Endothelial cell of umbilical vein (primary cell): ENCODE data around the gene PTPRH. TPM values are rescaled to one million over a fixed set of nuclear protein-coding genes. Genes with fewer than 3 reads are reported as not detected.

Experiments
- BruUV-seq: library from RNA; stranded (reverse); fragments of 400-500 nt; replicated peaks from 2 replicates; lab custom pipeline; 2021; lab: Mats Ljungman, UMichigan
- CTCF ChIA-PET: fragments of 300-600, 350-600 bp; sonication (Branson Sonifier 250); formaldehyde crosslinking; loops from one replicate; lab custom pipeline; 2021; ENCODE audit warnings: antibody characterized with exemption, inconsistent platforms; lab: Charles Lee
- POLR2A ChIA-PET: fragments of 300-600, 350-600 bp; sonication (Branson Sonifier 250); formaldehyde crosslinking; loops from one replicate; lab custom pipeline; 2021; ENCODE audit warnings: antibody characterized with exemption, inconsistent platforms; lab: Charles Lee
- DNase-seq: peaks from one replicate; pipeline ENCODE4 v3.0.0-alpha.2; 2011; ENCODE audit warnings: low read depth, low spot score
- FAIRE-seq: peaks from 2 replicates; lab custom pipeline; 2011; peaks lifted over from hg19 to GRCh38; lab: Jason Lieb, UNC
- H2AFZ ChIP-seq: 2 replicates; pipeline ENCODE4 v1.6.0; 2012; ENCODE audit warnings: low read depth, low read length, control low read depth, inconsistent platforms
- H3K27ac ChIP-seq: 2 replicates; pipeline ENCODE4 v1.5.1; 2011; ENCODE audit warnings: low read depth, mild to moderate bottlenecking, control low read depth, low read length, moderate library complexity; ENCODE audit not compliant: insufficient read depth
- H3K27me3 ChIP-seq, 2 experiments: 2 replicates each; pipeline versions ENCODE4 v1.6.0 to v1.6.1; 2011; ENCODE audit warnings: low read length in 2 of 2, mixed read lengths in 1 of 2; ENCODE audit not compliant: control insufficient read depth in 2 of 2, insufficient read depth in 2 of 2
- H3K36me3 ChIP-seq, 2 experiments: 2 replicates in 1 of 2; 3 replicates in 1 of 2; pipeline ENCODE4 v1.5.1; 2011; ENCODE audit warnings: low read length in 2 of 2, mild to moderate bottlenecking in 1 of 2, moderate library complexity in 1 of 2; ENCODE audit not compliant: control insufficient read depth in 2 of 2, insufficient read depth in 2 of 2; ENCODE audit errors: extremely low read depth in 1 of 2
- H3K4me1 ChIP-seq: 3 replicates; pipeline ENCODE4 v1.5.1; 2011; ENCODE audit warnings: mild to moderate bottlenecking, low read length; ENCODE audit not compliant: control insufficient read depth, insufficient read depth; ENCODE audit errors: extremely low read depth
- H3K4me2 ChIP-seq: 2 replicates; pipeline ENCODE4 v1.6.1; 2011; ENCODE audit warnings: low read length, control low read depth, mixed read lengths; ENCODE audit not compliant: insufficient read depth
- H3K4me3 ChIP-seq, 3 experiments: fragments of 200-600 bp in 1 of 3; sonication (generic), shearing (Covaris generic) in 1 of 3; replicated peaks in 1 of 3; 2 replicates each; pipeline ENCODE4 v1.5.1; 2011 to 2016; ENCODE audit warnings: control low read depth in 3 of 3, low read length in 3 of 3, mild to moderate bottlenecking in 2 of 3, inconsistent platforms in 1 of 3, low read depth in 1 of 3, moderate library complexity in 1 of 3; ENCODE audit not compliant: insufficient read depth in 1 of 3
- H3K79me2 ChIP-seq: 2 replicates; pipeline ENCODE4 v1.6.0; 2012; ENCODE audit warnings: low read length, inconsistent platforms; ENCODE audit not compliant: control insufficient read depth, insufficient read depth
- H3K9ac ChIP-seq: replicated peaks from 2 replicates; pipeline ENCODE3; 2011; ENCODE audit warnings: low read length, control low read depth; ENCODE audit not compliant: insufficient read depth; ENCODE audit errors: extremely low read depth
- H3K9me1 ChIP-seq: replicated peaks from 3 replicates; pipeline ENCODE4 v1.6.0; 2011; ENCODE audit warnings: mild to moderate bottlenecking, low read length; ENCODE audit not compliant: control insufficient read depth, insufficient read depth; ENCODE audit errors: extremely low read depth
- H3K9me3 ChIP-seq: replicated peaks from 2 replicates; pipeline ENCODE4 v1.5.1; 2012; ENCODE audit warnings: low read length, inconsistent platforms; ENCODE audit not compliant: control insufficient read depth, insufficient read depth
- H4K20me1 ChIP-seq: replicated peaks from 2 replicates; pipeline ENCODE3; 2011; ENCODE audit warnings: mild to moderate bottlenecking, low read length; ENCODE audit not compliant: control insufficient read depth, insufficient read depth; ENCODE audit errors: extremely low read depth
- EZH2 ChIP-seq: IDR thresholded peaks from 2 replicates; pipeline ENCODE4 v1.6.1; 2012; ENCODE audit warnings: borderline replicate concordance, low read depth, mild to moderate bottlenecking, moderate library complexity, low read length, inconsistent platforms; ENCODE audit not compliant: severe bottlenecking
- FOS ChIP-seq: IDR thresholded peaks from 2 replicates; pipeline ENCODE4 v1.6.1; 2011; ENCODE audit warnings: mild to moderate bottlenecking, low read length, moderate library complexity, borderline replicate concordance; ENCODE audit not compliant: insufficient read depth
- GATA2 ChIP-seq: IDR thresholded peaks from 2 replicates; pipeline ENCODE4 v1.7.0; 2011; ENCODE audit warnings: low read depth, mild to moderate bottlenecking, moderate library complexity, mixed read lengths, low read length; ENCODE audit not compliant: insufficient read length, insufficient read depth
- JUN ChIP-seq: IDR thresholded peaks from 2 replicates; pipeline ENCODE4 v1.6.1; 2011; ENCODE audit warnings: borderline replicate concordance, low read depth; ENCODE audit not compliant: insufficient read length, insufficient read depth
- MAX ChIP-seq: IDR thresholded peaks from 2 replicates; pipeline ENCODE4 v1.6.1; 2011; ENCODE audit not compliant: insufficient read depth, insufficient read length
- MYC ChIP-seq: IDR thresholded peaks from one replicate; pipeline ENCODE4 v1.6.1; 2011; ENCODE audit warnings: mild to moderate bottlenecking, low read depth, low read length
- POLR2A ChIP-seq: IDR thresholded peaks from 2 replicates; pipeline ENCODE4 v1.6.1; 2012; ENCODE audit warnings: low read depth, mild to moderate bottlenecking, control low read depth, low read length
- POLR2AphosphoS5 ChIP-seq: IDR thresholded peaks from 2 replicates; pipeline ENCODE4 v1.6.1; 2012; ENCODE audit warnings: low read depth, mild to moderate bottlenecking, control low read depth, low read length, moderate library complexity; ENCODE audit not compliant: insufficient read depth
- dilution Hi-C: fragments of 300-500 bp; cut with MboI; formaldehyde crosslinking; loops from one replicate; pipeline ENCODE4 v1.15.0; 2019; ENCODE audit warnings: low sequenced_read_pairs; ENCODE audit not compliant: extremely low pct_ligation_motif_present
- intact Hi-C: fragments of 100-400 bp; cut with micrococcal nuclease; formaldehyde crosslinking; loops from one replicate; pipeline ENCODE4 v1.10.0; 2022
- polyA plus RNA-seq, 4 experiments: library from polyadenylated mRNA; depleted of rRNA in 3 of 4; stranded (reverse) in 3 of 4; unstranded in 1 of 4; fragments of >200 nt; gene quantifications; 2 replicates each; pipeline versions ENCODE4 v1.2.1 to v1.2.3, GENCODE V29; 2011 to 2012; ENCODE audit warnings: missing spikeins in 1 of 4
- total RNA-seq: library from RNA; stranded (reverse); gene quantifications from 2 replicates; pipeline ENCODE4 v1.2.3, GENCODE V29; 2021
- TF ChIP-seq, protein P1 (sequence below), 2 donors: IDR thresholded peaks; 1 replicate in 1 of 2; 2 replicates in 1 of 2; pipeline ENCODE4 v1.5.1; 2011; ENCODE audit warnings: low read length in 2 of 2, mild to moderate bottlenecking in 2 of 2, moderate library complexity in 2 of 2, control low read depth in 1 of 2, inconsistent platforms in 1 of 2, low read depth in 1 of 2; ENCODE audit not compliant: insufficient read depth in 1 of 2; ENCODE audit errors: extremely low read depth in 1 of 2

The PTPRH gene
- total and polyA plus RNA-seq, 2 donors (not counting 3 experiments of a cell fraction or from before 2014, with no cell fraction given), result 0.14 to 1.00 TPM

DNA sequence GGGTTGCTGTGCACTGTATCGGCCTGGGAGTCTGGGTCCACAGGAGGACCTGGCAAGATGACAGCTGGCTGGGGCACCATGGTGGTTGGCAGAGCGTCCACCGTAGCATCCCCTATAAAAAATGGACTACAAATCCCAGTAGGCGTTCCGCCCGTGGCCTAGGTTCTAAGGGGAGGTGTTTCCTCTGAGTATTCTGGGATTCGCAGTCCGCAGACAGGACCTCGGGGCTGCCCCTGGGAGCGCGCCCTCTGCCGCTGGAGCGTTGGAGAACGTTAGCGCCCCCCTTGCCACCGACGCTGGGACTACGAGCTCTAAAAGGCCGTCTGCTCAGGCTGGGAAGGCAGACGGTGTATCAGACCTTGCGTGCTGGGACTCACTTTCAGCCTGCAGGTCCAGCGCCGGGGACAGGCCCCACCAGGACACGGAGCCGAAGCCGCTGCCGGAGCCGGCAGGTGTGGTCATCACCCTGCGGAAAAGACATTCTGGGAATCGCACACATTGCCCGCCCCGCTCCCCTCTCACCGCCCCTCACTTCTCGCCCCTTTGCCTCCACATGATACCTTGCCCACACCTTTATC lies 43.3 kb downstream of the PTPRH start:
- ChIA-PET CTCF (interaction anchor here (0.6 to 1.9 kb wide), 15 partner anchors 8 to 301 kb away, joined by 3 to 16 read pairs (median 4); partner anchors contain the start of genes PPP1R12C, PPP6R1, SYT5 and TNNI3), POLR2A (no interaction called here)
- Histone ChIP-seq H3K9ac (no peak overlapping the region), H3K36me3 (no peaks in the 10 kb centered on the region), H3K4me1 (no peaks in the 10 kb centered on the region), H3K79me2 (no peaks in the 10 kb centered on the region), H3K27me3 (peaks cover 15 to 17% of the 10 kb centered on the region in 2 experiments), H3K27ac (no peak overlapping the region), H3K9me3 (no peaks in the 10 kb centered on the region), H2AFZ (peak overlapping the region; percentile 74), H3K4me3 (peak overlapping the region in 2 of 3 experiments; percentile 25 to 52), H3K9me1 (no peaks in the 10 kb centered on the region), H4K20me1 (no peaks in the 10 kb centered on the region), H3K4me2 (peak overlapping the region; percentile 36)
- intact Hi-C loops (loop anchor here (1.0 to 5.0 kb wide), 4 partner anchors 51 to 439 kb away; partner anchors contain the start of genes KMT5C, PPP6R1 and ZNF865), dilution Hi-C loops (no loop called here)
- DNase-seq (peak; percentile 66), FAIRE-seq (no peak)
- no peak for TF ChIP-seq POLR2AphosphoS5
- TF ChIP-seq JUN, result no peak
- no peak for TF ChIP-seq POLR2A
- TF ChIP-seq FOS, result no peak
- TF ChIP-seq MYC, result no peak
- no peak for TF ChIP-seq GATA2
- TF ChIP-seq, protein P1, sequence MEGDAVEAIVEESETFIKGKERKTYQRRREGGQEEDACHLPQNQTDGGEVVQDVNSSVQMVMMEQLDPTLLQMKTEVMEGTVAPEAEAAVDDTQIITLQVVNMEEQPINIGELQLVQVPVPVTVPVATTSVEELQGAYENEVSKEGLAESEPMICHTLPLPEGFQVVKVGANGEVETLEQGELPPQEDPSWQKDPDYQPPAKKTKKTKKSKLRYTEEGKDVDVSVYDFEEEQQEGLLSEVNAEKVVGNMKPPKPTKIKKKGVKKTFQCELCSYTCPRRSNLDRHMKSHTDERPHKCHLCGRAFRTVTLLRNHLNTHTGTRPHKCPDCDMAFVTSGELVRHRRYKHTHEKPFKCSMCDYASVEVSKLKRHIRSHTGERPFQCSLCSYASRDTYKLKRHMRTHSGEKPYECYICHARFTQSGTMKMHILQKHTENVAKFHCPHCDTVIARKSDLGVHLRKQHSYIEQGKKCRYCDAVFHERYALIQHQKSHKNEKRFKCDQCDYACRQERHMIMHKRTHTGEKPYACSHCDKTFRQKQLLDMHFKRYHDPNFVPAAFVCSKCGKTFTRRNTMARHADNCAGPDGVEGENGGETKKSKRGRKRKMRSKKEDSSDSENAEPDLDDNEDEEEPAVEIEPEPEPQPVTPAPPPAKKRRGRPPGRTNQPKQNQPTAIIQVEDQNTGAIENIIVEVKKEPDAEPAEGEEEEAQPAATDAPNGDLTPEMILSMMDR (IDR thresholded peaks at IDR 0.05; ENCODE audit: extremely low read depth in 1 of 2, insufficient read depth in 1 of 2, low read depth in 1 of 2, low read length in 2 of 2), result peak; percentile 59 to 84
- no peak for TF ChIP-seq EZH2
- no peak for TF ChIP-seq MAX
- no TSS peak for BruUV-seq
